H1 (cell line): ENCODE results near the gene SULF2. TPM values are rescaled to one million over a fixed set of nuclear protein-coding genes. Genes with fewer than 3 reads are reported as not detected.

Experiments
- CTCF ChIA-PET: fragments of 300-600 bp; sonication (Branson Sonifier 250); formaldehyde crosslinking; loops from one replicate; lab custom pipeline; 2021; ENCODE audit not compliant: partially characterized antibody; lab: Charles Lee
- POLR2A ChIA-PET: fragments of 300-600 bp; sonication (Branson Sonifier 250); formaldehyde crosslinking; loops from one replicate; lab custom pipeline; 2021; ENCODE audit warnings: inconsistent platforms; ENCODE audit not compliant: partially characterized antibody; lab: Charles Lee
- DNase-seq, 2 experiments: peaks; one replicate each; pipeline versions ENCODE4 v3.0.0 to v3.0.0-alpha.2; 2010 to 2022; ENCODE audit warnings: low spot score in 2 of 2, low read depth in 1 of 2, mixed read lengths in 1 of 2
- FAIRE-seq: peaks from 2 replicates; lab custom pipeline; 2011; peaks lifted over from hg19 to GRCh38; lab: Jason Lieb, UNC
- H2AFZ ChIP-seq: 2 replicates; pipeline ENCODE4 v1.8.1; 2012; ENCODE audit warnings: low read length, inconsistent platforms
- H2AK5ac ChIP-seq: 2 replicates; pipeline ENCODE4 v1.6.1; 2013; ENCODE audit warnings: low read depth, low read length
- H2BK120ac ChIP-seq: replicated peaks from 2 replicates; pipeline ENCODE3; 2013; ENCODE audit warnings: low read depth, low read length, inconsistent platforms
- H2BK12ac ChIP-seq: 2 replicates; pipeline ENCODE4 v1.6.1; 2013; ENCODE audit warnings: low read depth, low read length
- H2BK15ac ChIP-seq: 2 replicates; pipeline ENCODE4 v1.6.1; 2013; ENCODE audit warnings: low read length
- H2BK20ac ChIP-seq: 2 replicates; pipeline ENCODE4 v1.6.1; 2013; ENCODE audit warnings: low read length
- H2BK5ac ChIP-seq: 2 replicates; pipeline ENCODE4 v1.6.1; 2013; ENCODE audit warnings: low read depth, low read length
- H3K14ac ChIP-seq: 2 replicates; pipeline ENCODE4 v1.6.1; 2013; ENCODE audit warnings: inconsistent platforms; ENCODE audit not compliant: insufficient read length
- H3K18ac ChIP-seq: 2 replicates; pipeline ENCODE4 v1.6.1; 2013; ENCODE audit warnings: low read length; ENCODE audit errors: extremely low read depth
- H3K23ac ChIP-seq: 2 replicates; pipeline ENCODE4 v1.6.1; 2013; ENCODE audit warnings: inconsistent platforms; ENCODE audit not compliant: insufficient read length
- H3K23me2 ChIP-seq: 2 replicates; pipeline ENCODE4 v1.6.1; 2013; ENCODE audit warnings: low read depth, low read length
- H3K27ac ChIP-seq: 2 replicates; pipeline ENCODE4 v1.6.1; 2011; ENCODE audit warnings: low read depth, low read length, inconsistent platforms
- H3K27me3 ChIP-seq, 4 experiments: replicated peaks in 1 of 4; 1 replicate in 1 of 4; 2 replicates in 3 of 4; pipeline versions ENCODE4 v1.6.1 to v1.8.1; 2011 to 2013; ENCODE audit warnings: low read length in 3 of 4, mild to moderate bottlenecking in 3 of 4, inconsistent platforms in 2 of 4, mixed read lengths in 2 of 4, moderate library complexity in 1 of 4; ENCODE audit not compliant: control insufficient read depth in 3 of 4, insufficient read depth in 3 of 4; ENCODE audit errors: extremely low read depth in 1 of 4
- H3K36me3 ChIP-seq, 4 experiments: 2 replicates each; pipeline versions ENCODE4 v1.6.1 to v1.8.1; 2011 to 2013; ENCODE audit warnings: mild to moderate bottlenecking in 4 of 4, low read length in 3 of 4, moderate library complexity in 2 of 4, control low read depth in 1 of 4, inconsistent platforms in 1 of 4; ENCODE audit not compliant: insufficient read depth in 4 of 4, control insufficient read depth in 2 of 4
- H3K4ac ChIP-seq: replicated peaks from 2 replicates; pipeline ENCODE3; 2013; ENCODE audit warnings: low read length, low read depth, mixed read lengths, inconsistent platforms; ENCODE audit not compliant: insufficient read length
- H3K4me1 ChIP-seq, 4 experiments: replicated peaks in 1 of 4; 1 replicate in 1 of 4; 2 replicates in 3 of 4; pipeline versions ENCODE4 v1.6.1 to v1.8.1; 2011 to 2013; ENCODE audit warnings: low read length in 3 of 4, inconsistent platforms in 2 of 4, mixed read lengths in 1 of 4; ENCODE audit not compliant: insufficient read depth in 4 of 4, control insufficient read depth in 3 of 4
- H3K4me2 ChIP-seq, 2 experiments: 2 replicates each; pipeline versions ENCODE4 v1.6.1 to v1.8.1; 2011 to 2013; ENCODE audit warnings: low read depth in 2 of 2, low read length in 2 of 2, control low read depth in 1 of 2, inconsistent platforms in 1 of 2, mild to moderate bottlenecking in 1 of 2; ENCODE audit not compliant: insufficient read depth in 1 of 2
- H3K4me3 ChIP-seq, 4 experiments: fragments of 200-600, 300-600 bp in 1 of 4; sonication (generic), shearing (Covaris generic), sonication (Bioruptor Twin) in 1 of 4; 2 replicates each; pipeline versions ENCODE4 v1.5.1 to v1.8.1; 2011 to 2016; ENCODE audit warnings: low read length in 4 of 4, low read depth in 3 of 4, control low read depth in 2 of 4, inconsistent platforms in 2 of 4, mild to moderate bottlenecking in 2 of 4, mixed read lengths in 1 of 4, moderate library complexity in 1 of 4; ENCODE audit not compliant: insufficient read depth in 2 of 4; ENCODE audit errors: extremely low read depth in 1 of 4
- H3K56ac ChIP-seq: replicated peaks from 2 replicates; pipeline ENCODE3; 2013; ENCODE audit warnings: low read depth, mild to moderate bottlenecking, mixed read lengths, low read length, inconsistent platforms; ENCODE audit not compliant: insufficient read length
- H3K79me1 ChIP-seq: 2 replicates; pipeline ENCODE4 v1.6.1; 2013; ENCODE audit warnings: low read depth, low read length, control low read depth
- H3K79me2 ChIP-seq, 2 experiments: 2 replicates each; pipeline versions ENCODE4 v1.6.1 to v1.8.1; 2012 to 2013; ENCODE audit warnings: low read length in 2 of 2, mild to moderate bottlenecking in 2 of 2, inconsistent platforms in 1 of 2; ENCODE audit not compliant: insufficient read depth in 2 of 2, control insufficient read depth in 1 of 2
- H3K9ac ChIP-seq, 4 experiments: replicated peaks in 1 of 4; 1 replicate in 1 of 4; 2 replicates in 3 of 4; pipeline versions ENCODE4 v1.6.1 to v1.8.1; 2011 to 2013; ENCODE audit warnings: low read depth in 3 of 4, low read length in 3 of 4, control low read depth in 2 of 4, mild to moderate bottlenecking in 2 of 4, moderate library complexity in 2 of 4, inconsistent platforms in 1 of 4; ENCODE audit errors: extremely low read depth in 1 of 4
- H3K9me3 ChIP-seq, 2 experiments: 2 replicates each; pipeline versions ENCODE4 v1.6.1 to v1.8.1; 2012 to 2013; ENCODE audit warnings: mild to moderate bottlenecking in 2 of 2, moderate library complexity in 2 of 2, control low read depth in 1 of 2, inconsistent platforms in 1 of 2, low read depth in 1 of 2, low read length in 1 of 2, mixed read lengths in 1 of 2; ENCODE audit not compliant: insufficient read depth in 2 of 2
- H4K20me1 ChIP-seq, 2 experiments: replicated peaks in 1 of 2; 2 replicates each; pipeline versions ENCODE3 to v1.8.1; 2011 to 2013; ENCODE audit warnings: inconsistent platforms in 2 of 2, low read length in 2 of 2, mild to moderate bottlenecking in 1 of 2; ENCODE audit not compliant: insufficient read depth in 2 of 2, control insufficient read depth in 1 of 2
- H4K5ac ChIP-seq: 2 replicates; pipeline ENCODE4 v1.6.1; 2013; ENCODE audit warnings: low read length, low read depth, mixed read lengths, inconsistent platforms; ENCODE audit not compliant: insufficient read length
- H4K8ac ChIP-seq: 2 replicates; pipeline ENCODE4 v1.8.0; 2013; ENCODE audit warnings: mild to moderate bottlenecking, moderate library complexity, low read length, inconsistent platforms; ENCODE audit not compliant: insufficient read depth; ENCODE audit errors: extremely low read depth
- H4K91ac ChIP-seq: replicated peaks from 2 replicates; pipeline ENCODE3; 2013; ENCODE audit warnings: low read length, mixed read lengths, inconsistent platforms; ENCODE audit not compliant: insufficient read length
- ATF3 ChIP-seq: IDR thresholded peaks from 2 replicates; pipeline ENCODE4 v1.6.1; 2011; ENCODE audit warnings: low read depth, mild to moderate bottlenecking, low read length; ENCODE audit not compliant: insufficient read depth
- BCL11A ChIP-seq, 2 experiments: IDR thresholded peaks; one replicate each; pipeline ENCODE4 v1.6.1; 2011; ENCODE audit warnings: low read depth in 2 of 2, low read length in 2 of 2, mild to moderate bottlenecking in 2 of 2
- CBX5 ChIP-seq: fragments of 300-800, 300-1000 bp; sonication (generic); IDR thresholded peaks from 2 replicates; pipeline ENCODE4 v1.7.1; 2016; ENCODE audit warnings: antibody characterized with exemption, low read length, low read depth
- CBX8 ChIP-seq: fragments of 300-800, 300-1000 bp; sonication (generic); IDR thresholded peaks from 2 replicates; pipeline ENCODE4 v1.7.1; 2016; ENCODE audit warnings: low read depth, low read length, borderline replicate concordance
- FOSL1 ChIP-seq: IDR thresholded peaks from 2 replicates; pipeline ENCODE4 v1.6.1; 2011; ENCODE audit warnings: mild to moderate bottlenecking, low read depth, low read length, moderate library complexity; ENCODE audit not compliant: insufficient read depth
- JUND ChIP-seq: IDR thresholded peaks from 2 replicates; pipeline ENCODE4 v1.6.1; 2011; ENCODE audit warnings: mild to moderate bottlenecking, improper control_type of control experiment, low read length
- MAFK ChIP-seq: IDR thresholded peaks from 2 replicates; pipeline ENCODE4 v1.6.1; 2012; ENCODE audit warnings: low read depth, mild to moderate bottlenecking, improper control_type of control experiment, low read length
- MAX ChIP-seq: IDR thresholded peaks from 2 replicates; pipeline ENCODE4 v1.6.1; 2012; ENCODE audit warnings: inconsistent platforms
- PHF8 ChIP-seq: fragments of 200-600 bp; sonication (generic); conservative IDR thresholded peaks from 2 replicates; pipeline ENCODE4 v1.7.1; 2012; ENCODE audit warnings: low read depth, mild to moderate bottlenecking, inconsistent platforms, low read length, moderate library complexity
- RBBP5 ChIP-seq: IDR thresholded peaks from 2 replicates; pipeline ENCODE4 v1.7.1; 2012; ENCODE audit warnings: low read depth, mild to moderate bottlenecking, inconsistent platforms, low read length, moderate library complexity, borderline replicate concordance
- SIRT6 ChIP-seq: IDR thresholded peaks from one replicate; pipeline ENCODE4 v1.7.1; 2012; ENCODE audit warnings: low read length, inconsistent platforms
- ZNF274 ChIP-seq: IDR thresholded peaks from 2 replicates; pipeline ENCODE4 v1.7.0; 2012; ENCODE audit warnings: low read length, borderline replicate concordance; ENCODE audit errors: extremely low read depth
- WGBS, 2 experiments: shearing (Covaris generic) in 1 of 2; methylation state at CpG; one replicate each; pipeline versions ENCODE4 v1.1.6 to v1.1.7; 2013 to 2015; ENCODE audit warnings: low lambda C conversion rate in 2 of 2, mixed read lengths in 2 of 2, inconsistent platforms in 1 of 2, low coverage in 1 of 2, missing lambda C conversion rate in 1 of 2; ENCODE audit not compliant: insufficient replicate concordance in 2 of 2, insufficient coverage in 1 of 2, insufficient read length in 1 of 2; ENCODE audit errors: extremely low coverage in 1 of 2, missing lambda C conversion rate in 1 of 2; 5-methylcytosine and 5-hydroxymethylcytosine counted together
- polyA plus RNA-seq, 7 experiments: library from polyadenylated mRNA; depleted of rRNA in 3 of 7; stranded (reverse) in 5 of 7; unstranded in 2 of 7; fragments of >200 nt in 5 of 7; fragments of 200-250 nt in 2 of 7; gene quantifications; 1 replicate in 5 of 7; 2 replicates in 1 of 7; 4 replicates in 1 of 7; pipeline versions ENCODE4 v1.2.1 to v1.2.3, GENCODE V29; 2011 to 2013; ENCODE audit warnings: missing spikeins in 2 of 7, mixed read lengths in 2 of 7
- total RNA-seq: library from RNA; stranded (reverse); fragmentation: NEBNext Ultra II Directional; extraction: Animal tissue kit (Norgen Biotek cat#: 25700); gene quantifications from 2 replicates; pipeline ENCODE4 v1.2.1, GENCODE V29; 2021

The SULF2 gene
- total and polyA plus RNA-seq, 2 of the 8 experiments (the other 6 are each of a cell fraction or from before 2014, with no cell fraction given) = 15.7 to 28.2 TPM

DNA sequence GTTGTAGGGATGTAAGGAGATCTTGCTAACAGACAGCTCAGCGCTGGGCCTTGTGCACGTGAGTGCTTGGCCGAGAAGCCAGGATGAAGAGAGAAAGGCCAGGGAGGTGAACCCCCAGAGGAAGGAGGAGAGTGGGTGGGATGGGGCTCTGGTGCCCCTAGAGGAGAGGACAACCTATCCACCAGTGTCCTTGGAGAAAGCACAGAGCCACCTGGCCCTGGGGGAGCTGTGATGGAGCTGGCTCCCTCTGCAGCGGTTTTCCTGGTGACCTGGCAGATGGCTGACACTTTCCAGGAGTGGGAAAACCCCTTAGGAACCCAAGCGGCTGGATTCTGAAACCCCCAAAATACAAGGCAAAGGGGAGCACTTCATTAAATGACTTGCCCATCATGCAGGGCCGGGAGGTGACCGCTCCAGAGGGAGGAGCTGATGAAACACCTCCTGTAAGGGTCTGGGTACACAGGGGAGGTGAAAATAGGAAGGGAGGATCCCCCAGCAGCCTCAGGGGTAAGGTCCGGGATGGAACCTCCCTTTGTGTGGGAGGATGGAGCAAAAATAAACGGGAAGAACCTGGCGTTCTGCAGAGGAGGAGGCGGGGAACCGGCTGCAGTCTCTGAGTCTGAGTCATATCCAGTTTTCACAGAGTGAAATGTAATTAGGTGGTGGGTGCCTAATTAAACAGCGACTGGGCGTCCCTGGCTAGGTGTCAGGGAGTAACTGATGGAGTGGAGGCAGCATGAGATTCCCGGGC lies 80.4 kb downstream of the SULF2 start:
- no peak overlapping the region for H4K91ac ChIP-seq
- CTCF ChIA-PET = interaction anchor here (1.6 to 2.4 kb wide), 2 partner anchors 8 to 27 kb away, joined by 10 to 13 read pairs; no protein-coding TSS in a partner anchor
- no peak overlapping the region for H3K4me2 ChIP-seq

More for the DNA sequence above, 80.4 kb downstream of the SULF2 start:
- no peak for FAIRE-seq
- no peak overlapping the region for H3K18ac ChIP-seq
- no peak overlapping the region for H3K4ac ChIP-seq
- no peaks in the 10 kb centered on the region for H3K36me3 ChIP-seq
- no peak overlapping the region for H2BK15ac ChIP-seq
- H2AK5ac ChIP-seq = no peak overlapping the region
- no peak for DNase-seq
- TF ChIP-seq FOSL1 (no peak), SIRT6 (no peak), JUND (no peak), ZNF274 (no peak), BCL11A (IDR thresholded peaks at IDR 0.05; ENCODE audit: low read depth in 2 of 2, low read length in 2 of 2) (no peak), MAFK (no peak), ATF3 (no peak), PHF8 (no peak), RBBP5 (no peak), CBX5 (no peak), MAX (no peak), CBX8 (no peak)
- H2BK120ac ChIP-seq = no peak overlapping the region
- no peak overlapping the region for H4K8ac ChIP-seq
- H3K23me2 ChIP-seq = no peaks in the 10 kb centered on the region
- H3K23ac ChIP-seq = no peak overlapping the region
- no peak overlapping the region for H3K4me3 ChIP-seq
- H4K5ac ChIP-seq = no peak overlapping the region
- no peaks in the 10 kb centered on the region for H3K79me1 ChIP-seq
- no peak overlapping the region for H2BK20ac ChIP-seq
- no peaks in the 10 kb centered on the region for H3K4me1 ChIP-seq
- no peak overlapping the region for H2BK5ac ChIP-seq
- POLR2A ChIA-PET = no interaction called here
- no peak overlapping the region for H3K14ac ChIP-seq
- no peak overlapping the region for H2AFZ ChIP-seq
- H3K27me3 ChIP-seq = no peaks in the 10 kb centered on the region
- H2BK12ac ChIP-seq = no peak overlapping the region
- 97% methylated on average over 15 of the region's 15 CpGs; no CpG with 5 or more reads in 1 of the 2 experiments for WGBS, 2 experiments
- no peak overlapping the region for H3K27ac ChIP-seq
- no peaks in the 10 kb centered on the region for H3K79me2 ChIP-seq
- no peaks in the 10 kb centered on the region for H3K9me3 ChIP-seq
- no peak overlapping the region for H3K9ac ChIP-seq
- no peaks in the 10 kb centered on the region for H4K20me1 ChIP-seq
- H3K56ac ChIP-seq = no peak overlapping the region
